ENCODE data around the gene XYLT1. TPM values are rescaled to one million over a fixed set of nuclear protein-coding genes. Genes with fewer than 3 reads are reported as not detected.

Gene XYLT1
- polyA plus RNA-seq, 1 donor from 2014 or later, result 3.3 TPM

GRCh38 chr16:17320009-17320408 is 150.8 kb downstream of the XYLT1 start:
- no peaks in the 10 kb centered on the region for H3F3A ChIP-seq (ENCODE audit: insufficient read depth, low read length, poor library complexity, severe bottlenecking)
- no peak overlapping the region for H3K4me2 ChIP-seq (ENCODE audit: low read length)
- no peaks in the 10 kb centered on the region for H3K9me2 ChIP-seq (ENCODE audit: insufficient read depth, low read length)
- H3K79me2 ChIP-seq (replicated peaks; ENCODE audit: insufficient read depth, low read length), result no peaks in the 10 kb centered on the region
- no peak overlapping the region for H3K9ac ChIP-seq (ENCODE audit: low read length)
- no peak overlapping the region for H3K4me3 ChIP-seq (ENCODE audit: low read length)
- no peak overlapping the region for H3K27ac ChIP-seq (ENCODE audit: low read length)
- TF ChIP-seq POLR2AphosphoS5 (IDR thresholded peaks at IDR 0.05), result no peak
- TF ChIP-seq MXI1 (conservative IDR thresholded peaks at IDR 0.05; ENCODE audit: poor library complexity, severe bottlenecking), result no peak
- no peak for TF ChIP-seq EP300 (conservative IDR thresholded peaks at IDR 0.05; ENCODE audit: poor library complexity, severe bottlenecking)
- no peak for TF ChIP-seq REST (IDR thresholded peaks at IDR 0.05; ENCODE audit: borderline replicate concordance)
- TF ChIP-seq, protein P1, sequence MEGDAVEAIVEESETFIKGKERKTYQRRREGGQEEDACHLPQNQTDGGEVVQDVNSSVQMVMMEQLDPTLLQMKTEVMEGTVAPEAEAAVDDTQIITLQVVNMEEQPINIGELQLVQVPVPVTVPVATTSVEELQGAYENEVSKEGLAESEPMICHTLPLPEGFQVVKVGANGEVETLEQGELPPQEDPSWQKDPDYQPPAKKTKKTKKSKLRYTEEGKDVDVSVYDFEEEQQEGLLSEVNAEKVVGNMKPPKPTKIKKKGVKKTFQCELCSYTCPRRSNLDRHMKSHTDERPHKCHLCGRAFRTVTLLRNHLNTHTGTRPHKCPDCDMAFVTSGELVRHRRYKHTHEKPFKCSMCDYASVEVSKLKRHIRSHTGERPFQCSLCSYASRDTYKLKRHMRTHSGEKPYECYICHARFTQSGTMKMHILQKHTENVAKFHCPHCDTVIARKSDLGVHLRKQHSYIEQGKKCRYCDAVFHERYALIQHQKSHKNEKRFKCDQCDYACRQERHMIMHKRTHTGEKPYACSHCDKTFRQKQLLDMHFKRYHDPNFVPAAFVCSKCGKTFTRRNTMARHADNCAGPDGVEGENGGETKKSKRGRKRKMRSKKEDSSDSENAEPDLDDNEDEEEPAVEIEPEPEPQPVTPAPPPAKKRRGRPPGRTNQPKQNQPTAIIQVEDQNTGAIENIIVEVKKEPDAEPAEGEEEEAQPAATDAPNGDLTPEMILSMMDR (IDR thresholded peaks at IDR 0.05; ENCODE audit: poor library complexity, severe bottlenecking), result no peak
- no peak for TF ChIP-seq EZH2 (IDR thresholded peaks at IDR 0.05; ENCODE audit: borderline replicate concordance, insufficient read depth, low read length, poor library complexity, severe bottlenecking)
- no peak for TF ChIP-seq TAF1 (IDR thresholded peaks at IDR 0.05; ENCODE audit: low read depth)
- no peak for TF ChIP-seq RAD21 (conservative IDR thresholded peaks at IDR 0.05)
- TF ChIP-seq SMC3 (conservative IDR thresholded peaks at IDR 0.05; ENCODE audit: poor library complexity), result no peak
- no peaks in the 10 kb centered on the region for H3K27me3 ChIP-seq (ENCODE audit: insufficient read depth, low read depth, low read length)
- H3K36me3 ChIP-seq (ENCODE audit: insufficient read depth, low read length), result no peaks in the 10 kb centered on the region
- H4K20me1 ChIP-seq (ENCODE audit: insufficient read depth), result no peaks in the 10 kb centered on the region
- no peaks in the 10 kb centered on the region for H3K9me3 ChIP-seq (ENCODE audit: low read length)
- H2AFZ ChIP-seq (ENCODE audit: low read depth, low read length), result no peak overlapping the region

DNA sequence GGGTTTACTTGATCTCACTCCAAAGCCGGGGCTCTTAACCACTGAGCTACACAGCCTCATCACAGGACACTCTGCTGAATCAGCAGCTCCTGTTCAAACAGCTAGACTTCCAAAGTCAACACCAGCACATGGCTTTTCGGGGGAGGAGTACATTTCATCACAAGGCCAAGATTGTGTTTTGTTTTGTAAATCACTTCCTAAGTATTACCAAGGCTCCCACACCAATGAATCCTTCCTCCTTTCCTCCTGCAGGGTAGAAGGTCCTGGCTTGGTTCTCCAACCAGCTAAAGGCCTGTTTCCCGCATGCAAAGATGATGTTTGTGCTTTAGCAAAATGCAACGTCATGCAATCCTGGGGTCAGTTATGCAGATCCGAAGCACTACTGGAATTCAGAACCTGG is 152.5 kb downstream of the XYLT1 start:
- Histone ChIP-seq H3K79me2 (replicated peaks; ENCODE audit: insufficient read depth, low read length) (no peaks in the 10 kb centered on the region), H3K4me3 (ENCODE audit: low read length) (no peak overlapping the region), H3K27ac (ENCODE audit: low read length) (no peak overlapping the region), H3K9me3 (ENCODE audit: low read length) (no peaks in the 10 kb centered on the region), H3F3A (ENCODE audit: insufficient read depth, low read length, poor library complexity, severe bottlenecking) (no peaks in the 10 kb centered on the region), H4K20me1 (ENCODE audit: insufficient read depth) (no peaks in the 10 kb centered on the region), H3K9ac (ENCODE audit: low read length) (no peak overlapping the region), H3K9me2 (ENCODE audit: insufficient read depth, low read length) (no peaks in the 10 kb centered on the region), H3K27me3 (ENCODE audit: insufficient read depth, low read depth, low read length) (no peaks in the 10 kb centered on the region), H3K4me2 (ENCODE audit: low read length) (no peak overlapping the region), H2AFZ (ENCODE audit: low read depth, low read length) (no peak overlapping the region), H3K36me3 (ENCODE audit: insufficient read depth, low read length) (no peaks in the 10 kb centered on the region)
- TF ChIP-seq RAD21 (conservative IDR thresholded peaks at IDR 0.05) (no peak), MXI1 (conservative IDR thresholded peaks at IDR 0.05; ENCODE audit: poor library complexity, severe bottlenecking) (no peak), POLR2AphosphoS5 (IDR thresholded peaks at IDR 0.05) (no peak), REST (IDR thresholded peaks at IDR 0.05; ENCODE audit: borderline replicate concordance) (no peak), EZH2 (IDR thresholded peaks at IDR 0.05; ENCODE audit: borderline replicate concordance, insufficient read depth, low read length, poor library complexity, severe bottlenecking) (no peak), TAF1 (IDR thresholded peaks at IDR 0.05; ENCODE audit: low read depth) (no peak), SMC3 (conservative IDR thresholded peaks at IDR 0.05; ENCODE audit: poor library complexity) (no peak), EP300 (conservative IDR thresholded peaks at IDR 0.05; ENCODE audit: poor library complexity, severe bottlenecking) (no peak)
- TF ChIP-seq, protein P1 (IDR thresholded peaks at IDR 0.05; ENCODE audit: poor library complexity, severe bottlenecking), result no peak
